HG03460 (cell line): ENCODE measurements around the gene PRB4.
"Not testable (repeated sequence)": the region's sequence is repeated elsewhere in the genome, so short reads cannot be mapped to it uniquely, and the experiment has no call there.

Experiments used
- ATAC-seq: cut with Tn5 transposase; IDR thresholded peaks from one replicate; pipeline ENCODE4 v1.9.1; 2021; ENCODE audit not compliant: unreplicated experiment

The PRB4 gene

GRCh38 chr12:11310336-11310735 is at the start of gene PRB4:
PRB4 (minus strand) TSS chr12:11310436; CDS start chr12:11310398, 38 bp downstream.
- no peak for ATAC-seq

- ATAC-seq: not testable (repeated sequence)
Measured at GRCh38 chr12:11351736-11352135, 41.5 kb upstream of the PRB4 start.

GRCh38 chr12:11348439-11348838 is 38.2 kb upstream of the PRB4 start:
- no peak for ATAC-seq

GRCh38 chr12:11347810-11348209 is 37.6 kb upstream of the PRB4 start:
- no peak for ATAC-seq

- ATAC-seq: no peak
Measured at GRCh38 chr12:11344500-11344899, 34.3 kb upstream of the PRB4 start.

- ATAC-seq: no peak
Measured at GRCh38 chr12:11324426-11324825, 14.2 kb upstream of the PRB4 start.

- ATAC-seq: no peak
Measured at GRCh38 chr12:11321980-11322379, 11.7 kb upstream of the PRB4 start.

- no peak for ATAC-seq
Measured at GRCh38 chr12:11307143-11307542, 3.1 kb downstream of the PRB4 start.

GRCh38 chr12:11273449-11273848 is 36.8 kb downstream of the PRB4 start:
- ATAC-seq: no peak

- no peak for ATAC-seq
Measured at GRCh38 chr12:11269607-11270006, 40.6 kb downstream of the PRB4 start, which contains the start of gene PRB3. PRB3 (minus strand) TSS chr12:11269707; CDS start chr12:11269669, 38 bp downstream.

GRCh38 chr12:11264501-11264900 is 45.7 kb downstream of the PRB4 start:
- ATAC-seq: no peak
